SK-N-SH treated with all-trans-retinoic acid at 6 μM for 48 hours (cell line): ENCODE measurements around the gene ARHGAP25.

Experiments
- ATAC-seq: fragments of 200-7000 bp; cut with Tn5 transposase; 3 replicates; pipeline ENCODE4 v1.9.1; 2020; ENCODE audit warnings: mild to moderate bottlenecking, moderate library complexity
- ARNTL ChIP-seq: fragments of 450-650 bp; formaldehyde crosslinking; IDR thresholded peaks from 2 replicates; pipeline ENCODE4 v1.5.0; 2020; ENCODE audit warnings: low read depth, mild to moderate bottlenecking, moderate library complexity, borderline replicate concordance
- BACH2 ChIP-seq: fragments of 250-450 bp; sonication (Bioruptor Pico); IDR thresholded peaks from 2 replicates; pipeline ENCODE4 v1.9.0; 2021; ENCODE audit warnings: mild to moderate bottlenecking, borderline replicate concordance
- CSDC2 ChIP-seq: fragments of 250-450 bp; sonication (Bioruptor Pico); IDR thresholded peaks from 2 replicates; pipeline ENCODE4 v1.5.0; 2020; ENCODE audit warnings: mild to moderate bottlenecking, moderate library complexity
- CSRNP3 ChIP-seq: fragments of 250-450 bp; sonication (Bioruptor Pico); IDR thresholded peaks from 2 replicates; pipeline ENCODE4 v1.5.1; 2021; ENCODE audit warnings: mild to moderate bottlenecking, moderate library complexity
- GLIS3 ChIP-seq: fragments of 250-450 bp; sonication (Bioruptor Pico); IDR thresholded peaks from 2 replicates; pipeline ENCODE4 v1.5.0; 2020; ENCODE audit warnings: mild to moderate bottlenecking, moderate library complexity
- ISL1 ChIP-seq: fragments of 250-450 bp; sonication (Bioruptor Pico); IDR thresholded peaks from 2 replicates; pipeline ENCODE4 v2.1.2; 2022; ENCODE audit warnings: mild to moderate bottlenecking, moderate library complexity
- POU6F1 ChIP-seq: fragments of 250-450 bp; sonication (Bioruptor Pico); IDR thresholded peaks from 2 replicates; pipeline ENCODE4 v1.8.0; 2021; ENCODE audit warnings: low read depth, mild to moderate bottlenecking, moderate library complexity, borderline replicate concordance
- PPARA ChIP-seq: fragments of 250-450 bp; sonication (Bioruptor Pico); IDR thresholded peaks from 2 replicates; pipeline ENCODE4 v1.5.0; 2020; ENCODE audit warnings: mild to moderate bottlenecking, borderline replicate concordance
- RARB ChIP-seq: fragments of 250-450 bp; sonication (Bioruptor Pico); IDR thresholded peaks from 2 replicates; pipeline ENCODE4 v1.8.0; 2021; ENCODE audit warnings: mild to moderate bottlenecking, moderate library complexity
- SNAI2 ChIP-seq: fragments of 250-450 bp; sonication (Bioruptor Pico); IDR thresholded peaks from 2 replicates; pipeline ENCODE4 v1.5.0; 2020; ENCODE audit warnings: mild to moderate bottlenecking, moderate library complexity
- TOX ChIP-seq: fragments of 250-450 bp; sonication (Bioruptor Pico); IDR thresholded peaks from 2 replicates; pipeline ENCODE4 v1.8.0; 2021; ENCODE audit warnings: mild to moderate bottlenecking, moderate library complexity, borderline replicate concordance
- TSHZ2 ChIP-seq: fragments of 250-450 bp; sonication (Bioruptor Pico); IDR thresholded peaks from 2 replicates; pipeline ENCODE4 v1.5.0; 2020; ENCODE audit warnings: mild to moderate bottlenecking, moderate library complexity
- ZC3H10 ChIP-seq: fragments of 250-450 bp; sonication (Bioruptor Pico); IDR thresholded peaks from 2 replicates; pipeline ENCODE4 v1.5.1; 2021; ENCODE audit warnings: mild to moderate bottlenecking, moderate library complexity
- ZFP3 ChIP-seq: fragments of 250-450 bp; sonication (Bioruptor Pico); IDR thresholded peaks from 2 replicates; pipeline ENCODE4 v1.5.0; 2020; ENCODE audit warnings: mild to moderate bottlenecking, moderate library complexity
- ZFP30 ChIP-seq: fragments of 450-650 bp; formaldehyde crosslinking; IDR thresholded peaks from 2 replicates; pipeline ENCODE4 v1.5.0; 2022; ENCODE audit warnings: mild to moderate bottlenecking, moderate library complexity
- ZNF565 ChIP-seq: fragments of 450-650 bp; formaldehyde crosslinking; conservative IDR thresholded peaks from 2 replicates; pipeline ENCODE4 v1.5.0; 2020; ENCODE audit warnings: low read depth, mild to moderate bottlenecking, moderate library complexity
- ZNF70 ChIP-seq: fragments of 450-650 bp; formaldehyde crosslinking; IDR thresholded peaks from 2 replicates; pipeline ENCODE4 v1.5.0; 2020; ENCODE audit warnings: mild to moderate bottlenecking, moderate library complexity
- ZNF8 ChIP-seq: fragments of 450-650 bp; formaldehyde crosslinking; IDR thresholded peaks from 2 replicates; pipeline ENCODE4 v1.5.0; 2020; ENCODE audit warnings: mild to moderate bottlenecking, moderate library complexity
- TF ChIP-seq, protein P1 (sequence below): fragments of 250-450 bp; sonication (Bioruptor Pico); IDR thresholded peaks from 2 replicates; pipeline ENCODE4 v1.8.0; 2020; ENCODE audit warnings: mild to moderate bottlenecking, moderate library complexity, borderline replicate concordance
- TF ChIP-seq, protein P2 (sequence below): fragments of 250-450 bp; sonication (Bioruptor Pico); IDR thresholded peaks from 2 replicates; pipeline ENCODE4 v1.5.1; 2020; ENCODE audit warnings: low read depth, mild to moderate bottlenecking, moderate library complexity

Gene ARHGAP25

DNA sequence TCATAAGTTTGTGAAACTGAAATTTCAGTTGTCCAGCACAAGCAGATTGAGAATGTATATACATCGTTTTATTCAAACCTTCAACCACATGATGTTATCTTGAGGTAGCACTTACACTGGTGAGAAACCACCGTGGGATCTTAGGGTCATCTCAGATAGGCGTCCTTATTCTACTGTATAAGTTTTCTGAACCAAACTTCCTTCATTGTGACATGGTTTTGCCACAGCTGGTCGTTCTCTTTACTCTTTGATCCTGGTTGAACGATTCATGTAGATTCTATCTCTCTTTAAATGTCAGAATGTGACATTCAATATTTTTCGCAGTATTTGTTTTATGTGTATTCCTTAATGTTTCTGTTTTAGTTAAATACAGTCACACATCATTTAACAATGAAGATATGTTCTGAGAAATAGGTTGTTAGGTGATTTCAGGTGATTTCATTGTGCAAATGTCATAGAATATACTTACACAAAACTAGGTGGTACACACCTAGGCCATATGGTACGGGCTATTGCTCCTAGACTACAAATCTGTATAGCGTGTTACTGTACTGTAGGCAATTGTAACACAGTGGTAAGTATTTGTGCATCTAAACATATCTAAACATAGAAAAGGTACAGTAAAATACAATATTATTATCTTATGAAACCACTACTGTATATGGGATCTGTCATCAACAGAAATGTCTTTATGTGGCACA lies 17.9 kb upstream of the ARHGAP25 start:
- TF ChIP-seq ZFP30 (CRISPR knock-in tag): no peak
- ATAC-seq: no peak

- no peak for ATAC-seq
- TF ChIP-seq GLIS3 (CRISPR knock-in tag) (no peak), TOX (CRISPR knock-in tag) (no peak), ISL1 (CRISPR knock-in tag) (no peak), CSRNP3 (CRISPR knock-in tag) (no peak), CSDC2 (no peak), ZFP3 (no peak), ZNF565 (CRISPR knock-in tag) (no peak), PPARA (CRISPR knock-in tag) (no peak), ZNF8 (CRISPR knock-in tag) (no peak), ZNF70 (CRISPR knock-in tag) (no peak), SNAI2 (CRISPR knock-in tag) (no peak), ZC3H10 (no peak), RARB (CRISPR knock-in tag) (no peak), BACH2 (CRISPR knock-in tag) (no peak), TSHZ2 (no peak)
- TF ChIP-seq, protein P1, sequence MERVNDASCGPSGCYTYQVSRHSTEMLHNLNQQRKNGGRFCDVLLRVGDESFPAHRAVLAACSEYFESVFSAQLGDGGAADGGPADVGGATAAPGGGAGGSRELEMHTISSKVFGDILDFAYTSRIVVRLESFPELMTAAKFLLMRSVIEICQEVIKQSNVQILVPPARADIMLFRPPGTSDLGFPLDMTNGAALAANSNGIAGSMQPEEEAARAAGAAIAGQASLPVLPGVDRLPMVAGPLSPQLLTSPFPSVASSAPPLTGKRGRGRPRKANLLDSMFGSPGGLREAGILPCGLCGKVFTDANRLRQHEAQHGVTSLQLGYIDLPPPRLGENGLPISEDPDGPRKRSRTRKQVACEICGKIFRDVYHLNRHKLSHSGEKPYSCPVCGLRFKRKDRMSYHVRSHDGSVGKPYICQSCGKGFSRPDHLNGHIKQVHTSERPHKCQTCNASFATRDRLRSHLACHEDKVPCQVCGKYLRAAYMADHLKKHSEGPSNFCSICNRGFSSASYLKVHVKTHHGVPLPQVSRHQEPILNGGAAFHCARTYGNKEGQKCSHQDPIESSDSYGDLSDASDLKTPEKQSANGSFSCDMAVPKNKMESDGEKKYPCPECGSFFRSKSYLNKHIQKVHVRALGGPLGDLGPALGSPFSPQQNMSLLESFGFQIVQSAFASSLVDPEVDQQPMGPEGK (CRISPR knock-in tag): no peak
Measured at GRCh38 chr2:68717305-68717661, 17.3 kb upstream of the ARHGAP25 start.

DNA sequence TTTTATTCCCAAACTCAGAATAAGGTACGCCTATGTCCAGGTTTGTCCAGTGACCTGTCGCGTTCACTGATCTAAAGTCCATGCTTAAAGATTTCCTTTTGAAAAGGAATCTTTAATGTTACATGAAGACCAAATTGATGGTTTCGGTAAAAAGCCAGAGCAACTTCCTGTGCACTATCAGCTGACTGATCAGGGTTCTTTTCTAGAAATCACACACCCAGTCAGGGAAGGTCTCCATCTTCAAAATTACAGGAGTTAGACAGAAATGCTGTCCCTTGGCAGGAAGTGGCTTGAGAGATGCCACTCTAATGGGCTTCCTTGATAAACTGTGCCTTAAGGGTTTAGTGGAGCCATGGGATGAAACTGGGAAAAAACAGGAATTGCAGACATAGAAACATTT lies 14.7 kb upstream of the ARHGAP25 start:
- ATAC-seq: no peak
- no peak for TF ChIP-seq ZC3H10
- no peak for TF ChIP-seq SNAI2 (CRISPR knock-in tag)
- no peak for TF ChIP-seq RARB (CRISPR knock-in tag)
- no peak for TF ChIP-seq TOX (CRISPR knock-in tag)
- TF ChIP-seq POU6F1: no peak
- no peak for TF ChIP-seq ARNTL (CRISPR knock-in tag)
- TF ChIP-seq, protein P1 (CRISPR knock-in tag): no peak
- no peak for TF ChIP-seq PPARA (CRISPR knock-in tag)

DNA sequence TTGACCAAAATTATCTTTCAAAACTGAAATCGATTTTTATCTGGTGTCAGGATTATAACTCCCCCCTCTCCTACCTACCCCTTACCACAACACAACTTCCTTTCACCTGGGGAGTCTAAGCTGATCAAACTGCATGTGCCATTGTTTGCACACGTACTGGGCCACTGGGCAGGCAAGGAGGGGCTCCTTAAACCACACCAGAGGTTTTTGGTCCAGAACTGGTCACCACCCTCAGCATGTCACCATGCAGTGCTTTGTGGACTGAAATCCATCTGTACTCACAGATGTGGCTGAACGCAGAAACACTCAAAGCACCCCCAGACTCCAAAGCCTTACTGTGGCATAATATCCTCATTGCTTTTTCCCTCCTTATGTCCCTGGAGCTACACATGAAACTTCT lies 13.9 kb upstream of the ARHGAP25 start:
- TF ChIP-seq SNAI2 (CRISPR knock-in tag): no peak
- no peak for TF ChIP-seq GLIS3 (CRISPR knock-in tag)
- TF ChIP-seq, protein P2, sequence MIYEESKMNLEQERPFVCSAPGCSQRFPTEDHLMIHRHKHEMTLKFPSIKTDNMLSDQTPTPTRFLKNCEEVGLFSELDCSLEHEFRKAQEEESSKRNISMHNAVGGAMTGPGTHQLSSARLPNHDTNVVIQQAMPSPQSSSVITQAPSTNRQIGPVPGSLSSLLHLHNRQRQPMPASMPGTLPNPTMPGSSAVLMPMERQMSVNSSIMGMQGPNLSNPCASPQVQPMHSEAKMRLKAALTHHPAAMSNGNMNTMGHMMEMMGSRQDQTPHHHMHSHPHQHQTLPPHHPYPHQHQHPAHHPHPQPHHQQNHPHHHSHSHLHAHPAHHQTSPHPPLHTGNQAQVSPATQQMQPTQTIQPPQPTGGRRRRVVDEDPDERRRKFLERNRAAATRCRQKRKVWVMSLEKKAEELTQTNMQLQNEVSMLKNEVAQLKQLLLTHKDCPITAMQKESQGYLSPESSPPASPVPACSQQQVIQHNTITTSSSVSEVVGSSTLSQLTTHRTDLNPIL (CRISPR knock-in tag): no peak
- no peak for TF ChIP-seq ISL1 (CRISPR knock-in tag)
- no peak for TF ChIP-seq ZNF8 (CRISPR knock-in tag)
- TF ChIP-seq ZFP3: no peak
- no peak for TF ChIP-seq TOX (CRISPR knock-in tag)
- no peak for TF ChIP-seq ZC3H10
- TF ChIP-seq RARB (CRISPR knock-in tag): no peak
- TF ChIP-seq, all 23 proteins: peak for 0
- ATAC-seq: no peak
